ENCODE results near the gene SLC35A3.

SLC35A3 gene

GRCh38 chr1:100070201-100070939 lies 100.6 kb downstream of the SLC35A3 start:
- Histone ChIP-seq H3K4me3 (ENCODE audit: low read depth, low read length) (no peak overlapping the region), H3K27me3 (ENCODE audit: control insufficient read depth, insufficient read depth, low read length) (no peaks in the 10 kb centered on the region), H3K4me1 (ENCODE audit: control insufficient read depth, insufficient read depth, low read length) (no peaks in the 10 kb centered on the region), H3K36me3 (ENCODE audit: control insufficient read depth, insufficient read depth, low read length) (peaks cover 11% of the 10 kb centered on the region), H3K9me3 (ENCODE audit: control insufficient read depth, insufficient read depth, low read length) (no peaks in the 10 kb centered on the region), H3K9ac (ENCODE audit: low read depth, low read length) (no peak overlapping the region)

- Histone ChIP-seq H3K9me3 (ENCODE audit: control insufficient read depth, insufficient read depth, low read length) (no peaks in the 10 kb centered on the region), H3K4me3 (ENCODE audit: low read depth, low read length) (no peak overlapping the region), H3K4me1 (ENCODE audit: control insufficient read depth, insufficient read depth, low read length) (peaks cover 7% of the 10 kb centered on the region), H3K36me3 (ENCODE audit: control insufficient read depth, insufficient read depth, low read length) (peaks cover 4% of the 10 kb centered on the region), H3K27me3 (ENCODE audit: control insufficient read depth, insufficient read depth, low read length) (no peaks in the 10 kb centered on the region), H3K9ac (ENCODE audit: low read depth, low read length) (no peak overlapping the region)
These were observed 103.7 kb downstream of the SLC35A3 start for GRCh38 chr1:100073531-100073930.

- no peak overlapping the region for H3K4me3 ChIP-seq (ENCODE audit: low read depth, low read length)
- no peaks in the 10 kb centered on the region for H3K9me3 ChIP-seq (ENCODE audit: control insufficient read depth, insufficient read depth, low read length)
- peaks cover 2% of the 10 kb centered on the region for H3K36me3 ChIP-seq (ENCODE audit: control insufficient read depth, insufficient read depth, low read length)
- peaks cover 7% of the 10 kb centered on the region for H3K4me1 ChIP-seq (ENCODE audit: control insufficient read depth, insufficient read depth, low read length)
- no peak overlapping the region for H3K9ac ChIP-seq (ENCODE audit: low read depth, low read length)
- no peaks in the 10 kb centered on the region for H3K27me3 ChIP-seq (ENCODE audit: control insufficient read depth, insufficient read depth, low read length)
These were observed 105.0 kb downstream of the SLC35A3 start for GRCh38 chr1:100074604-100075395.

DNA sequence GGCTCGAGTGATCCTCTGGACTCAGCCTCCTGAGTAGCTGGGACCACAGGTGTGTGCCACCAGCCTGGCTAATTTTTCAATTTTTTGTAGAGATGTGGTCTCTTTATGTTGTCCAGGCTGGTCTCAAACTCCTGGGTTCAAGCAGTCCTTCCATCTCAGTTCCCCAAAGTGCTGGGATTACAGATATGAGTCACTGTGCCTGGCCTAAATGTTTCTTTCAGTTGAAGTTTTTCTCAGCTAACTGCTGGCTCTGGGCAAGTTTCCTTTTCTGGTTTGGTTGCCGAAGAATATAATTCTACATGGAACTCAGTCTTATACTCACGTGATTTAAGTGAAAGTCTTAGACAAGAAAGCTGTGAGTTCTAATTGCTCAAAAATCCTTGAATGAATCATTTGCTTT lies 106.0 kb downstream of the SLC35A3 start:
- Histone ChIP-seq H3K9me3 (ENCODE audit: control insufficient read depth, insufficient read depth, low read length) (no peaks in the 10 kb centered on the region), H3K4me3 (ENCODE audit: low read depth, low read length) (no peak overlapping the region), H3K4me1 (ENCODE audit: control insufficient read depth, insufficient read depth, low read length) (peaks cover 7% of the 10 kb centered on the region), H3K27me3 (ENCODE audit: control insufficient read depth, insufficient read depth, low read length) (no peaks in the 10 kb centered on the region), H3K9ac (ENCODE audit: low read depth, low read length) (no peak overlapping the region), H3K36me3 (ENCODE audit: control insufficient read depth, insufficient read depth, low read length) (peaks cover 2% of the 10 kb centered on the region)

GRCh38 chr1:100076319-100076718 lies 106.5 kb downstream of the SLC35A3 start:
- Histone ChIP-seq H3K9ac (ENCODE audit: low read depth, low read length) (no peak overlapping the region), H3K27me3 (ENCODE audit: control insufficient read depth, insufficient read depth, low read length) (no peaks in the 10 kb centered on the region), H3K9me3 (ENCODE audit: control insufficient read depth, insufficient read depth, low read length) (no peaks in the 10 kb centered on the region), H3K36me3 (ENCODE audit: control insufficient read depth, insufficient read depth, low read length) (peaks cover 2% of the 10 kb centered on the region), H3K4me3 (ENCODE audit: low read depth, low read length) (no peak overlapping the region), H3K4me1 (ENCODE audit: control insufficient read depth, insufficient read depth, low read length) (peaks cover 7% of the 10 kb centered on the region)

DNA sequence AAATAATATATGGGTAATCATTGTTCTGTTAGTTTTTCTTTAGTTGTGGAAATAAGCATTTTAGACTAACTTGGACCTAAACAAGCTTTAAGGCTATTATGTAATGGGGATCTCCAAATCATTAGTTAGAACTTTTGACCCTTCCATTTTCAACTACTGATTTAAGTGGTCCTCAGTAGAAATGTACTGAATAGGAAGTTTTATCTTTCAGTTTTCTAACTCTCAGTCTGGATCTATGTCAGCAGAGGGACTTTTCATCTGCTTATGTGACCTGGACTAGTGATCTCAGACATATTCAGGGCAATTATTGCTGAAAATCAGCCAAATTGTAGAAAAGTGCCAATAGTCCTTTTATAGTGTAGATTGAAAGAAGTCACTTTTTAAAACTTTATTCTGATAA lies 106.9 kb downstream of the SLC35A3 start:
- Histone ChIP-seq H3K4me1 (ENCODE audit: control insufficient read depth, insufficient read depth, low read length) (peaks cover 7% of the 10 kb centered on the region), H3K9me3 (ENCODE audit: control insufficient read depth, insufficient read depth, low read length) (no peaks in the 10 kb centered on the region), H3K36me3 (ENCODE audit: control insufficient read depth, insufficient read depth, low read length) (peaks cover 2% of the 10 kb centered on the region), H3K27me3 (ENCODE audit: control insufficient read depth, insufficient read depth, low read length) (no peaks in the 10 kb centered on the region), H3K4me3 (ENCODE audit: low read depth, low read length) (no peak overlapping the region), H3K9ac (ENCODE audit: low read depth, low read length) (no peak overlapping the region)

DNA sequence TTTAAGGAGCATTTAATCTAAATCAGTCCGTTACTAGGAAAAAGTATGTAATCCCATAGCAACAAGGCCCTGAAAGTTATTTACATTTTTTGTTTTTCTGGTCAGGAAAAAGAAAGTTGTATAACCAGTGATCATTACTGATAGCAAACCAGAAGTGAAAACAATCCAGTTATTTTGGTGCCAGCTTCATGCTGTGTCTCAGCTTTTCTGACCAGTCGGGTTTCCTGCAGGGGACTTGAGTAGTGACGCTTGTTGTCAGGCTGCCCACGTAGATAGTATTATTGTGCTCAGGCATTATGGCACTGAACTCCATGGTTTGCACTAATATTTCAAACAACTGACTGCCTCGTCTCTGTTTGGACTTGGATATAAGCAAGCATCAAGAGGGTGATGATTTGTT lies 107.7 kb downstream of the SLC35A3 start:
- Histone ChIP-seq H3K9ac (ENCODE audit: low read depth, low read length) (no peak overlapping the region), H3K9me3 (ENCODE audit: control insufficient read depth, insufficient read depth, low read length) (no peaks in the 10 kb centered on the region), H3K36me3 (ENCODE audit: control insufficient read depth, insufficient read depth, low read length) (peaks cover 2% of the 10 kb centered on the region), H3K27me3 (ENCODE audit: control insufficient read depth, insufficient read depth, low read length) (no peaks in the 10 kb centered on the region), H3K4me1 (ENCODE audit: control insufficient read depth, insufficient read depth, low read length) (peaks cover 7% of the 10 kb centered on the region), H3K4me3 (ENCODE audit: low read depth, low read length) (no peak overlapping the region)

DNA sequence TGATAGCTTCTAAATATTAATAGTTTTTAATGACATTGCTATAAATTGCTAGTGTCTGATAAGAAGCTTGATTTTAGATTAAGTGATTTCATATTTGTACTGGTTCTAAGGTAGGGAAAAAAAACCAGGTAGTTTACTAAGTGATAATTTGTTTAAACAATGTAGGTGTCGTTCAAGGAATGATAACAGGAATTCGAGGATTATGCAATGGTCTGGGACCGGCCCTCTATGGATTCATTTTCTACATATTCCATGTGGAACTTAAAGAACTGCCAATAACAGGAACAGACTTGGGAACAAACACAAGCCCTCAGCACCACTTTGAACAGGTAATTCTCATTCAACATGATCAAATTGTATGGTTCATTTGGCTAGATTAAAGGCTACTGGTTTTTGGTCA lies 110.5 kb downstream of the SLC35A3 start:
- H3K4me1 ChIP-seq (ENCODE audit: control insufficient read depth, insufficient read depth, low read length) = peaks cover 7% of the 10 kb centered on the region
- no peaks in the 10 kb centered on the region for H3K36me3 ChIP-seq (ENCODE audit: control insufficient read depth, insufficient read depth, low read length)
- H3K27me3 ChIP-seq (ENCODE audit: control insufficient read depth, insufficient read depth, low read length) = no peaks in the 10 kb centered on the region
- H3K9ac ChIP-seq (ENCODE audit: low read depth, low read length) = no peak overlapping the region
- no peaks in the 10 kb centered on the region for H3K9me3 ChIP-seq (ENCODE audit: control insufficient read depth, insufficient read depth, low read length)
- no peak overlapping the region for H3K4me3 ChIP-seq (ENCODE audit: low read depth, low read length)
